Keratinocyte (primary cell): ENCODE results near the gene BRD2. TPM values are rescaled to one million over a fixed set of nuclear protein-coding genes. Genes with fewer than 3 reads are reported as not detected.

Experiments used
- DNase-seq: peaks from one replicate; pipeline ENCODE4 v3.0.0-alpha.2; 2011; ENCODE audit warnings: low read depth, missing footprints, low spot score
- FAIRE-seq: peaks from 2 replicates; lab custom pipeline; 2011; peaks lifted over from hg19 to GRCh38; lab: Jason Lieb, UNC
- H2AFZ ChIP-seq: 2 replicates; pipeline ENCODE4 v1.6.0; 2012; ENCODE audit warnings: low read length, control low read depth, inconsistent platforms; ENCODE audit not compliant: control insufficient read depth
- H3K27ac ChIP-seq: 2 replicates; pipeline ENCODE4 v1.5.1; 2011; ENCODE audit warnings: low read length; ENCODE audit not compliant: control insufficient read depth, insufficient read depth
- H3K27me3 ChIP-seq: 3 replicates; pipeline ENCODE4 v1.6.0; 2011; ENCODE audit warnings: low read length; ENCODE audit not compliant: control insufficient read depth, insufficient read depth; ENCODE audit errors: extremely low read depth
- H3K36me3 ChIP-seq, 2 experiments: 2 replicates in 1 of 2; 3 replicates in 1 of 2; pipeline ENCODE4 v1.5.1; 2011; ENCODE audit warnings: low read length in 2 of 2, mild to moderate bottlenecking in 1 of 2; ENCODE audit not compliant: control insufficient read depth in 2 of 2, insufficient read depth in 2 of 2; ENCODE audit errors: extremely low read depth in 1 of 2
- H3K4me1 ChIP-seq: 3 replicates; pipeline ENCODE4 v1.5.1; 2011; ENCODE audit warnings: low read length; ENCODE audit not compliant: control insufficient read depth, insufficient read depth; ENCODE audit errors: extremely low read depth
- H3K4me2 ChIP-seq: 3 replicates; pipeline ENCODE4 v1.6.0; 2011; ENCODE audit warnings: low read depth, low read length; ENCODE audit not compliant: control insufficient read depth, insufficient read depth; ENCODE audit errors: extremely low read depth
- H3K4me3 ChIP-seq, 3 experiments: fragments of 200-600 bp in 1 of 3; sonication (generic) in 1 of 3; 2 replicates in 2 of 3; 3 replicates in 1 of 3; pipeline ENCODE4 v1.5.1; 2011 to 2016; ENCODE audit warnings: low read length in 3 of 3, mild to moderate bottlenecking in 3 of 3, control low read depth in 2 of 3, inconsistent platforms in 1 of 3, low read depth in 1 of 3, mixed read lengths in 1 of 3, mixed run types in 1 of 3, moderate library complexity in 1 of 3; ENCODE audit not compliant: control insufficient read depth in 2 of 3, insufficient read depth in 2 of 3; ENCODE audit errors: extremely low read depth in 1 of 3
- H3K79me2 ChIP-seq: 2 replicates; pipeline ENCODE4 v1.6.0; 2012; ENCODE audit warnings: low read length; ENCODE audit not compliant: control insufficient read depth, insufficient read depth
- H3K9ac ChIP-seq: 3 replicates; pipeline ENCODE4 v1.6.0; 2011; ENCODE audit warnings: low read length; ENCODE audit not compliant: control insufficient read depth, insufficient read depth; ENCODE audit errors: extremely low read depth
- H3K9me1 ChIP-seq: 3 replicates; pipeline ENCODE4 v1.6.0; 2011; ENCODE audit warnings: low read length; ENCODE audit not compliant: control insufficient read depth, insufficient read depth; ENCODE audit errors: extremely low read depth
- H3K9me3 ChIP-seq: 2 replicates; pipeline ENCODE4 v1.5.1; 2012; ENCODE audit warnings: low read depth, low read length; ENCODE audit not compliant: control insufficient read depth
- H4K20me1 ChIP-seq: 3 replicates; pipeline ENCODE4 v1.6.0; 2011; ENCODE audit warnings: low read length; ENCODE audit not compliant: control insufficient read depth, insufficient read depth; ENCODE audit errors: extremely low read depth
- EZH2 ChIP-seq: IDR thresholded peaks from one replicate; pipeline ENCODE4 v1.6.1; 2012; ENCODE audit warnings: inconsistent platforms, mild to moderate bottlenecking, low read length, moderate library complexity
- dilution Hi-C: fragments of 300-500 bp; cut with MboI; formaldehyde crosslinking; loops from one replicate; pipeline ENCODE4 v1.7.0; 2020; ENCODE audit warnings: low sequenced_read_pairs; ENCODE audit not compliant: extremely low pct_ligation_motif_present
- polyA plus RNA-seq, 5 experiments: library from polyadenylated mRNA; depleted of rRNA in 3 of 5; stranded (reverse) in 3 of 5; stranded (forward) in 1 of 5; unstranded in 1 of 5; fragments of >200 nt; gene quantifications; 1 replicate in 1 of 5; 2 replicates in 3 of 5; 3 replicates in 1 of 5; pipeline versions ENCODE4 v1.2.1 to v1.2.3, GENCODE V29; 2011 to 2012; ENCODE audit warnings: missing spikeins in 2 of 5, low read depth in 1 of 5, low replicate concordance in 1 of 5
- TF ChIP-seq, protein P1 (sequence below), 3 experiments: IDR thresholded peaks in 1 of 3; conservative IDR thresholded peaks in 1 of 3; optimal IDR thresholded peaks in 1 of 3; 2 replicates in 2 of 3; 3 replicates in 1 of 3; pipeline versions ENCODE3 to v1.5.1; 2011; ENCODE audit warnings: low read length in 3 of 3, mild to moderate bottlenecking in 3 of 3, moderate library complexity in 2 of 3, control low read depth in 1 of 3, inconsistent platforms in 1 of 3; ENCODE audit not compliant: insufficient read depth in 2 of 3; ENCODE audit errors: extremely low read depth in 1 of 3

Gene BRD2
- polyA plus RNA-seq, 1 donor (not counting 4 experiments of a cell fraction or from before 2014, with no cell fraction given), result 121 TPM

- FAIRE-seq (no peak), DNase-seq (no peak)
- no peak overlapping the region for H3K4me2 ChIP-seq
- TF ChIP-seq, protein P1, sequence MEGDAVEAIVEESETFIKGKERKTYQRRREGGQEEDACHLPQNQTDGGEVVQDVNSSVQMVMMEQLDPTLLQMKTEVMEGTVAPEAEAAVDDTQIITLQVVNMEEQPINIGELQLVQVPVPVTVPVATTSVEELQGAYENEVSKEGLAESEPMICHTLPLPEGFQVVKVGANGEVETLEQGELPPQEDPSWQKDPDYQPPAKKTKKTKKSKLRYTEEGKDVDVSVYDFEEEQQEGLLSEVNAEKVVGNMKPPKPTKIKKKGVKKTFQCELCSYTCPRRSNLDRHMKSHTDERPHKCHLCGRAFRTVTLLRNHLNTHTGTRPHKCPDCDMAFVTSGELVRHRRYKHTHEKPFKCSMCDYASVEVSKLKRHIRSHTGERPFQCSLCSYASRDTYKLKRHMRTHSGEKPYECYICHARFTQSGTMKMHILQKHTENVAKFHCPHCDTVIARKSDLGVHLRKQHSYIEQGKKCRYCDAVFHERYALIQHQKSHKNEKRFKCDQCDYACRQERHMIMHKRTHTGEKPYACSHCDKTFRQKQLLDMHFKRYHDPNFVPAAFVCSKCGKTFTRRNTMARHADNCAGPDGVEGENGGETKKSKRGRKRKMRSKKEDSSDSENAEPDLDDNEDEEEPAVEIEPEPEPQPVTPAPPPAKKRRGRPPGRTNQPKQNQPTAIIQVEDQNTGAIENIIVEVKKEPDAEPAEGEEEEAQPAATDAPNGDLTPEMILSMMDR (optimal IDR thresholded peaks at IDR 0.05 in 1 of 3, IDR thresholded peaks at IDR 0.05 in 1 of 3, conservative IDR thresholded peaks at IDR 0.05 in 1 of 3; ENCODE audit: extremely low read depth in 1 of 3, insufficient read depth in 2 of 3, low read length in 3 of 3), result no peak
- no peak for TF ChIP-seq EZH2
- no peak overlapping the region for H3K4me3 ChIP-seq
- no peaks in the 10 kb centered on the region for H3K36me3 ChIP-seq
- H4K20me1 ChIP-seq, result no peaks in the 10 kb centered on the region
- no peaks in the 10 kb centered on the region for H3K27me3 ChIP-seq
- H3K27ac ChIP-seq, result no peak overlapping the region
- no peaks in the 10 kb centered on the region for H3K9me3 ChIP-seq
- no peaks in the 10 kb centered on the region for H3K79me2 ChIP-seq
- H3K4me1 ChIP-seq, result peaks cover 4% of the 10 kb centered on the region
- no peak overlapping the region for H3K9ac ChIP-seq
- H3K9me1 ChIP-seq, result no peaks in the 10 kb centered on the region
- dilution Hi-C loops, result no loop called here
- no peak overlapping the region for H2AFZ ChIP-seq
These were observed 14.1 kb upstream of the BRD2 start for GRCh38 chr6:32954267-32954666.

GRCh38 chr6:32954986-32955802 is 13.2 kb upstream of the BRD2 start:
- H3K4me2 ChIP-seq, result no peak overlapping the region
- H3K36me3 ChIP-seq, result no peaks in the 10 kb centered on the region
- H3K4me3 ChIP-seq, result no peak overlapping the region
- no peaks in the 10 kb centered on the region for H3K79me2 ChIP-seq
- dilution Hi-C loops, result no loop called here
- no peak overlapping the region for H3K9ac ChIP-seq
- no peaks in the 10 kb centered on the region for H3K9me1 ChIP-seq
- DNase-seq, result peak; percentile 38
- no peaks in the 10 kb centered on the region for H4K20me1 ChIP-seq
- FAIRE-seq, result no peak
- no peak overlapping the region for H3K27ac ChIP-seq
- TF ChIP-seq, protein P1 (optimal IDR thresholded peaks at IDR 0.05 in 1 of 3, IDR thresholded peaks at IDR 0.05 in 1 of 3, conservative IDR thresholded peaks at IDR 0.05 in 1 of 3; ENCODE audit: extremely low read depth in 1 of 3, insufficient read depth in 2 of 3, low read length in 3 of 3), result peak; percentile 55 to 65 (median 57)
- TF ChIP-seq EZH2, result no peak
- no peaks in the 10 kb centered on the region for H3K9me3 ChIP-seq
- no peaks in the 10 kb centered on the region for H3K27me3 ChIP-seq
- H2AFZ ChIP-seq, result no peak overlapping the region
- H3K4me1 ChIP-seq, result peaks cover 4% of the 10 kb centered on the region
